NCI-H2107 (cell line): ENCODE data around the gene LCN15.
"Not testable (repeated sequence)": the region's sequence is repeated elsewhere in the genome, so short reads cannot be mapped to it uniquely, and the experiment has no call there.

Experiments used
- DNase-seq: peaks from one replicate; lab custom pipeline; 2025; lab: John Stamatoyannopoulos, UW

LCN15 gene

GRCh38 chr9:136755302-136756133 is 8.8 kb downstream of the LCN15 start:
- DNase-seq = not testable (repeated sequence)

GRCh38 chr9:136754626-136755301 is 9.6 kb downstream of the LCN15 start:
- DNase-seq = no peak

GRCh38 chr9:136754059-136754572 is 10.2 kb downstream of the LCN15 start:
- no peak for DNase-seq

GRCh38 chr9:136753371-136754058 is 10.8 kb downstream of the LCN15 start:
- DNase-seq = no peak

- no peak for DNase-seq
These were observed 12.5 kb downstream of the LCN15 start for GRCh38 chr9:136751814-136752213.

GRCh38 chr9:136751244-136751643 is 13.1 kb downstream of the LCN15 start:
- no peak for DNase-seq

GRCh38 chr9:136750526-136750925 is 13.8 kb downstream of the LCN15 start:
- no peak for DNase-seq

- no peak for DNase-seq
These were observed 15.4 kb downstream of the LCN15 start for GRCh38 chr9:136748666-136749611.

GRCh38 chr9:136748201-136748600 is 16.1 kb downstream of the LCN15 start, which contains the start of gene LCN6:
TSS of gene LCN6 (minus strand) at chr9:136748525. CDS start at chr9:136748483, 42 bp downstream.
- no peak for DNase-seq

- DNase-seq = no peak
These were observed 16.9 kb downstream of the LCN15 start for GRCh38 chr9:136747161-136748060.

GRCh38 chr9:136746621-136747020 is 17.7 kb downstream of the LCN15 start:
- DNase-seq = no peak

- no peak for DNase-seq
These were observed 18.2 kb downstream of the LCN15 start for GRCh38 chr9:136746155-136746490.

GRCh38 chr9:136745389-136746154 is 18.7 kb downstream of the LCN15 start:
- no peak for DNase-seq

- DNase-seq = no peak
These were observed 19.5 kb downstream of the LCN15 start for GRCh38 chr9:136744773-136745172.

GRCh38 chr9:136743639-136744211 is 20.6 kb downstream of the LCN15 start:
- no peak for DNase-seq

- DNase-seq = no peak
These were observed 21.5 kb downstream of the LCN15 start, which contains the start of gene LCN10 for GRCh38 chr9:136742591-136743391. TSS of gene LCN10 (minus strand) at chr9:136742940. CDS start at chr9:136742903, 37 bp downstream.

GRCh38 chr9:136741883-136742571 is 22.3 kb downstream of the LCN15 start:
- no peak for DNase-seq
